ENCODE results near the gene VENTX.

VENTX gene

GRCh38 chr10:133196221-133196915 lies 41.3 kb upstream of the VENTX start:
- H3K9me3 ChIP-seq (ENCODE audit: control insufficient read depth, low read length): no peaks in the 10 kb centered on the region
- H3K27me3 ChIP-seq (replicated peaks; ENCODE audit: control insufficient read depth, insufficient read depth, low read length, poor library complexity, severe bottlenecking): no peaks in the 10 kb centered on the region
- no peak for DNase-seq
- H3K4me1 ChIP-seq (ENCODE audit: control insufficient read depth, insufficient read depth, low read length, poor library complexity, severe bottlenecking): no peaks in the 10 kb centered on the region
- no peak overlapping the region for H3K27ac ChIP-seq (ENCODE audit: insufficient read depth, low read length, poor library complexity, severe bottlenecking)
- no peak overlapping the region for H3K4me3 ChIP-seq (ENCODE audit: insufficient read depth, low read depth, low read length, poor library complexity, severe bottlenecking)
- H3K36me3 ChIP-seq (ENCODE audit: control insufficient read depth, insufficient read depth, low read length): no peaks in the 10 kb centered on the region

DNA sequence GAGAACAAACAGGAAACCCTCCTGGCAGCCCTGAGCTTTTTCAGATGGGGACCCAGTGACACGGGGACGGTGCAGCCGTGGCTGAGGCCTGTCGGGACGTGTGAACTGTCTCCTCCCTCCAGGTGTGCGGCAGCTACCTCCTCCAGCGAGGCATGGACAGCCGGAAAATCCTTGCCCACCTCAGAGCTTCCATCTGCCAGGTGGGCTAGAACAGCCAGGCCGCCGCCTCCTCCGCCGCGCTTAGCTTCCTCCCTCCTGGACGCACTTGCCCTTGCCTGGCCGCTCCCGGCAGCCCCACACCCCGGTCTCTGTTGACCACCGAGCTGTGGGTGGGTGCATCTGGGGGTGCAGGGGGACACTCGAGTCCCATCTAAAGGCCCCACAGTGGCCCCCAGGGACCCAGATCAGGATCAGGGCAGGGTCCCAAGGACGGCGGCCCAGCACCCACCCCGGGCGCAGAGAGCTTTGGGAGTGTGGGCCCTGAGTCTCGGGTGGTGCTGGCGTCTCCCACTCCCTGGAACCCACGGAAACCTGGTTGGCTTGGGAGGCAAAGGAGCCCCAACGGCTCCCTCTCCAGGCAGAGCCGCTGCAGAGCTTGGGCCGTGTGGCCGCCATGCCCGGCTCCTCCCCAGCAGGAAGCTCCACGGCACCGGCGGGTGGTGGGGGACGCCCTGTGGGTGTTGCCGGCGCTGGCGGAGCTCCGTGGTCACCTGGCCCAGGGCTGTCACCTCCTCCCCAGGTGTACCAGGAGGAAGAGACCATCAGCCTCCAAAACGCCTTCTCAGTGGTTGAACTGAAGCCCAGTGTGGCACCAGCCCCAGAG lies 40.5 kb upstream of the VENTX start:
- Histone ChIP-seq H3K4me3 (ENCODE audit: insufficient read depth, low read depth, low read length, poor library complexity, severe bottlenecking) (no peak overlapping the region), H3K4me1 (ENCODE audit: control insufficient read depth, insufficient read depth, low read length, poor library complexity, severe bottlenecking) (no peaks in the 10 kb centered on the region), H3K36me3 (ENCODE audit: control insufficient read depth, insufficient read depth, low read length) (no peaks in the 10 kb centered on the region), H3K27me3 (replicated peaks; ENCODE audit: control insufficient read depth, insufficient read depth, low read length, poor library complexity, severe bottlenecking) (no peaks in the 10 kb centered on the region), H3K27ac (ENCODE audit: insufficient read depth, low read length, poor library complexity, severe bottlenecking) (no peak overlapping the region), H3K9me3 (ENCODE audit: control insufficient read depth, low read length) (no peaks in the 10 kb centered on the region)
- DNase-seq: no peak

- Histone ChIP-seq H3K4me1 (ENCODE audit: control insufficient read depth, insufficient read depth, low read length, poor library complexity, severe bottlenecking) (no peaks in the 10 kb centered on the region), H3K27me3 (replicated peaks; ENCODE audit: control insufficient read depth, insufficient read depth, low read length, poor library complexity, severe bottlenecking) (no peaks in the 10 kb centered on the region), H3K4me3 (ENCODE audit: insufficient read depth, low read depth, low read length, poor library complexity, severe bottlenecking) (no peak overlapping the region), H3K9me3 (ENCODE audit: control insufficient read depth, low read length) (no peaks in the 10 kb centered on the region), H3K36me3 (ENCODE audit: control insufficient read depth, insufficient read depth, low read length) (no peaks in the 10 kb centered on the region), H3K27ac (ENCODE audit: insufficient read depth, low read length, poor library complexity, severe bottlenecking) (no peak overlapping the region)
- no peak for DNase-seq
Measured at GRCh38 chr10:133197786-133198185, 39.9 kb upstream of the VENTX start.

- no peak for DNase-seq
- H3K4me1 ChIP-seq (ENCODE audit: control insufficient read depth, insufficient read depth, low read length, poor library complexity, severe bottlenecking): no peaks in the 10 kb centered on the region
- H3K9me3 ChIP-seq (ENCODE audit: control insufficient read depth, low read length): no peaks in the 10 kb centered on the region
Measured at GRCh38 chr10:133198206-133198605, 39.4 kb upstream of the VENTX start.

DNA sequence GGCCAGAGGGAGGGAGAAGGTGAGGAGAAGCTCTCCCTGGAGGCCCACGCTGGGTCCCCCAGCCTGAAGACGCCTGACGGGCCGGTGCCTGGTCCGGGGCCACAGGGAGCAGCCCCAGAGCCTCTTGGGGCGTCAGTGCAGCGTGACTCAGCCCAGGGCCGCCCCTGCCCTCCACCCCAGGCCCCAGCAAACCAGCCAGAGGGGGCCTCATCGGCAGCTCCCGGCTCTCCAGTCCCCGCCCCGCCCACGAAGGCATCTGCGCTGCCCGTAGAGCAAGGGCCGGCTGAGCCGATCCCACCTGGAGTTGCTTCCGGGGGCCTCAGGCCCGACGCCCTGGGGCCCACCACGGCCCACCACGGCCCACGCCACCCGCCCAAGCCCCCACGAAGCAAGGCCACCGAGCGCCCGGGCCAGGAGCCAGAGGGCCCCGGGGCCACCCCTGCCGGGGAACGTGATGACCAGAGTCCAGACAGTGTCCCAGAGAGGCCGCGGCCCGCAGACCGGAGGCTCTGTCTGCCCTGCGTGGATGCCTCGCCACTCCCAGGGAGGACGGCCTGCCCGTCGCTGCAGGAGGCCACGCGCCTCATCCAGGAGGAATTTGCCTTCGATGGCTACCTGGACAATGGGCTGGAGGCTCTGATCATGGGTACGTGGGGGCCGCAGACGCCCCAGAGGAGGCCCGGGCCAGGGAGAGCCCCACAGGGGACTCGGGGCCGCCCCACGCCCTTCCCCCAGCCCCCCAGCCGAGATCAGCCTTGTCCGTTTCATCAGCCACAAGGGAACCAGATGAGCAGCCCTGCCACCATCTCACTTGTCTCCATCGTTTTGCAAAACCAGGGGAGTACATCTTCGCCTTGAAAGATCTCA lies 38.8 kb upstream of the VENTX start:
- Histone ChIP-seq H3K36me3 (ENCODE audit: control insufficient read depth, insufficient read depth, low read length) (no peaks in the 10 kb centered on the region), H3K4me1 (ENCODE audit: control insufficient read depth, insufficient read depth, low read length, poor library complexity, severe bottlenecking) (no peaks in the 10 kb centered on the region), H3K4me3 (ENCODE audit: insufficient read depth, low read depth, low read length, poor library complexity, severe bottlenecking) (no peak overlapping the region), H3K9me3 (ENCODE audit: control insufficient read depth, low read length) (no peaks in the 10 kb centered on the region), H3K27ac (ENCODE audit: insufficient read depth, low read length, poor library complexity, severe bottlenecking) (no peak overlapping the region), H3K27me3 (replicated peaks; ENCODE audit: control insufficient read depth, insufficient read depth, low read length, poor library complexity, severe bottlenecking) (no peaks in the 10 kb centered on the region)
- DNase-seq: no peak

More at GRCh38 chr10:133198206-133198605, 39.4 kb upstream of the VENTX start:
- Histone ChIP-seq H3K36me3 (ENCODE audit: control insufficient read depth, insufficient read depth, low read length) (no peaks in the 10 kb centered on the region), H3K4me3 (ENCODE audit: insufficient read depth, low read depth, low read length, poor library complexity, severe bottlenecking) (no peak overlapping the region), H3K27me3 (replicated peaks; ENCODE audit: control insufficient read depth, insufficient read depth, low read length, poor library complexity, severe bottlenecking) (no peaks in the 10 kb centered on the region), H3K27ac (ENCODE audit: insufficient read depth, low read length, poor library complexity, severe bottlenecking) (no peak overlapping the region)

DNA sequence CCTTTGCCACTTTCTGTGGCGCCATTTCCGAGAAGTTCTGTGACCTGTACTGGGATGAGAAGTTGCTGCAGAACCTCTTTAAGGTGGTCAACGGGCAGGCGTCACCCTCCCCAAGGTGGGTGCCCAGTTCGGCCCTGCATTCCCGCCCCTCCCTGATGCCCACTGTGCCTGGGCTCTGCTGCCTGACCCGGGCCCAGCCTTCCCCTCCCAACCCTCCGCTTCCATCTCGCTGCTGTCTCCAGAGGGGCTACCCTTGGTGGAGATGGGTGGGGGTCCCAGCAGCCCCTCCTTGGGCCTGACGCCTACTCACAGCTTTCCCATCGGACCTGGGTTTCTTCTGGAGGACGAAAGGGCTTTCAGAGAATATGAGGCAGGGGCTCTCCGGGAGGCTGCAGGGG lies 38.2 kb upstream of the VENTX start:
- no peak for DNase-seq
- no peaks in the 10 kb centered on the region for H3K9me3 ChIP-seq (ENCODE audit: control insufficient read depth, low read length)
- H3K27ac ChIP-seq (ENCODE audit: insufficient read depth, low read length, poor library complexity, severe bottlenecking): no peak overlapping the region
- H3K36me3 ChIP-seq (ENCODE audit: control insufficient read depth, insufficient read depth, low read length): no peaks in the 10 kb centered on the region
- H3K4me1 ChIP-seq (ENCODE audit: control insufficient read depth, insufficient read depth, low read length, poor library complexity, severe bottlenecking): no peaks in the 10 kb centered on the region
- no peaks in the 10 kb centered on the region for H3K27me3 ChIP-seq (replicated peaks; ENCODE audit: control insufficient read depth, insufficient read depth, low read length, poor library complexity, severe bottlenecking)
- H3K4me3 ChIP-seq (ENCODE audit: insufficient read depth, low read depth, low read length, poor library complexity, severe bottlenecking): no peak overlapping the region

DNA sequence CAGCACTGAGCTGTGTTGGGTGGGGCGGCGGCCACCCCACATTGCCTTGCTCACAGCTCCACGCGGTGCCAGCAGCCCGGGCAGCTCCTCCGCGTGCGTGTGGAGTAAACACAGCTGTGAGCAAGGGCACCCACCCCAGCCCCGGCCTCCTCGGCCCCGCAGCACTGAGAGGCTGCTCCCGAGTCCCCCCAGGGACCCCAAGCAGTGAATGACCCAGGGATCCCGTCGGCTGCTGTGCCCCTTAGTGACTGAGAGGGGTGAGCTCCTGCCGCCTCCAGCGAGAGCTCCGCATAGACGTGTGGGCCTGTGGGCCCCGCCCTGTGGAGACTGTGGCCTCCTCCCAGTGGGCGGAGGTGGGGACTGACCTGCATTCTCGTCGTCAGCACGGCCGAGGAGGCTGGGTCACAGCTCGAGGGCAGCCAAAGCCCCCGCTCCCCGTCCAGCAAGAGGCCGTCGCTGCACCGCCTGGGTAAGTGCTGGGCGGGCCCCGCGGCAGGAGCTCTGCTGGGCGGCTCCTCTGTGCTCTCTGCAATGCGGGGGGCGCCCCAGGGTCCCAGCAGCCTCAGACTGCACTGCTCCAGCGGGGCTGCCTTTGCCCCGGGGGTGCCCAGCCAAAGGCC lies 37.6 kb upstream of the VENTX start:
- Histone ChIP-seq H3K27me3 (replicated peaks; ENCODE audit: control insufficient read depth, insufficient read depth, low read length, poor library complexity, severe bottlenecking) (no peaks in the 10 kb centered on the region), H3K4me1 (ENCODE audit: control insufficient read depth, insufficient read depth, low read length, poor library complexity, severe bottlenecking) (no peaks in the 10 kb centered on the region), H3K4me3 (ENCODE audit: insufficient read depth, low read depth, low read length, poor library complexity, severe bottlenecking) (no peak overlapping the region), H3K9me3 (ENCODE audit: control insufficient read depth, low read length) (no peaks in the 10 kb centered on the region), H3K27ac (ENCODE audit: insufficient read depth, low read length, poor library complexity, severe bottlenecking) (no peak overlapping the region), H3K36me3 (ENCODE audit: control insufficient read depth, insufficient read depth, low read length) (no peaks in the 10 kb centered on the region)
- no peak for DNase-seq

DNA sequence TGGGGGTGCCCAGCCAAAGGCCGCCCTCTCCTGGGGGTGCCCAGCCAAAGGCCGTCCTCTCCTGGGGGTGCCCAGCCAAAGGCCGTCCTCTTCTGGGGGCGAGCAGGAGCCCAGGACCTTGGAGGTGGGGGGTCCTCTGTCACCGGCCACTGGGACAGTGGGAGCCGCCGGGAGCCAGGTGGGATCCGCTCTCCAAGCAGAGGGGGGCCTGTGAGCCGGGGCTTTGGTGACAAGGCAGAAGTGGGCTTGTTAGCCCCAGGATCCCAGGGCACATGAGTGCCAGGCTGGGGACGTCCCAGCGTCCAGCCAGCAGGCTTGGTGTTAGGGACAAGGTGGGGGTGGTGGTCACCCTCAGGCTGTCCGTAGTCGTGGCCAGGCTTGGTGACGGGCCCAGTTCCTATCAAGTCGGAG lies 37.0 kb upstream of the VENTX start:
- Histone ChIP-seq H3K27me3 (replicated peaks; ENCODE audit: control insufficient read depth, insufficient read depth, low read length, poor library complexity, severe bottlenecking) (no peaks in the 10 kb centered on the region), H3K9me3 (ENCODE audit: control insufficient read depth, low read length) (no peaks in the 10 kb centered on the region), H3K36me3 (ENCODE audit: control insufficient read depth, insufficient read depth, low read length) (no peaks in the 10 kb centered on the region), H3K4me3 (ENCODE audit: insufficient read depth, low read depth, low read length, poor library complexity, severe bottlenecking) (no peak overlapping the region), H3K27ac (ENCODE audit: insufficient read depth, low read length, poor library complexity, severe bottlenecking) (no peak overlapping the region), H3K4me1 (ENCODE audit: control insufficient read depth, insufficient read depth, low read length, poor library complexity, severe bottlenecking) (no peaks in the 10 kb centered on the region)
- no peak for DNase-seq

- H3K27me3 ChIP-seq (replicated peaks; ENCODE audit: control insufficient read depth, insufficient read depth, low read length, poor library complexity, severe bottlenecking): no peaks in the 10 kb centered on the region
- H3K4me3 ChIP-seq (ENCODE audit: insufficient read depth, low read depth, low read length, poor library complexity, severe bottlenecking): no peak overlapping the region
- H3K9me3 ChIP-seq (ENCODE audit: control insufficient read depth, low read length): no peaks in the 10 kb centered on the region
- H3K27ac ChIP-seq (ENCODE audit: insufficient read depth, low read length, poor library complexity, severe bottlenecking): no peak overlapping the region
- DNase-seq: no peak
- H3K4me1 ChIP-seq (ENCODE audit: control insufficient read depth, insufficient read depth, low read length, poor library complexity, severe bottlenecking): no peaks in the 10 kb centered on the region
- H3K36me3 ChIP-seq (ENCODE audit: control insufficient read depth, insufficient read depth, low read length): no peaks in the 10 kb centered on the region
Measured at GRCh38 chr10:133201151-133201947, 36.3 kb upstream of the VENTX start.

Measured in effector memory CD4-positive, alpha-beta T cell (primary cell).